HG02870 (cell line): ENCODE measurements around the gene LACTB.

Experiments
- ATAC-seq: cut with Tn5 transposase; IDR thresholded peaks from one replicate; pipeline ENCODE4 v1.9.1; 2021; ENCODE audit warnings: mild to moderate bottlenecking, moderate library complexity; ENCODE audit not compliant: unreplicated experiment

Gene LACTB

DNA sequence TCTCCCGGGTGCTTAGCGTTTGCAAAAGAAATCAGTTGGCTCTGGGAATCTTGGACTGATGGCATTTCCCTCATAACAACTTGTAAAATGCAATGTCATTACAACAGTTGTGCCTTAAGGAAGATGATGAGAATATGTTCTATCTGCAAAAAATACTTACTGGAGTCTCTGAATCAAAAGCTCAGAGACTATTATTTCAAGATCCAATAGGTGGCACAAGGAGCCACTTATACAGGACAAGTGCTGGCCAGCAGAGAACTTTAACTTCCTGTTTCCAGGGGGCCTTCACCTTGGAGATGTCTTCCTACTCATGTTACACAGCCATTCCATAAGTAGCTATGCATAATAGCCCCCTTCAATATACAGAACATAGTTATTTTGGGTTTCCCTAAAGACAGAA, 44.6 kb downstream of the LACTB start:
- ATAC-seq, result no peak

DNA sequence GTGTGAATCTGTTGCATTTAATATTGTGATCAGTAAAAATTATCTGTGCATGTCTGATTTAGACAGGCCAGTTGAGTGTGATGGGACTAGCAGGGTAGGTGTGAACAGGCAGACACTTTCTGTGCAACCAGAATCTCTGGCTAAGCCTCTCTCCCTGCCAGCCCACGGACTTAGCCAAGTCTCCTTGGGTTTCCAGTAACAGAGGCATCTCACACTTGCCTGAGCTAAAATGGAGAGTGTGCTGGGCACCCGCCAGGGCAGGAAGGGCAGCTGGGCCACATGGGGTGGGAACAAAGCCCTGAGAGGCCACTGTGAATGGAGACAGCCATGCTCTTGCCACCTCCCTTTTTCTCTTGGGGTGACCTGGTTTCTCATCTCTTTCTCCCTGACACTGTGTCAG, 48.1 kb downstream of the LACTB start:
- no peak for ATAC-seq

DNA sequence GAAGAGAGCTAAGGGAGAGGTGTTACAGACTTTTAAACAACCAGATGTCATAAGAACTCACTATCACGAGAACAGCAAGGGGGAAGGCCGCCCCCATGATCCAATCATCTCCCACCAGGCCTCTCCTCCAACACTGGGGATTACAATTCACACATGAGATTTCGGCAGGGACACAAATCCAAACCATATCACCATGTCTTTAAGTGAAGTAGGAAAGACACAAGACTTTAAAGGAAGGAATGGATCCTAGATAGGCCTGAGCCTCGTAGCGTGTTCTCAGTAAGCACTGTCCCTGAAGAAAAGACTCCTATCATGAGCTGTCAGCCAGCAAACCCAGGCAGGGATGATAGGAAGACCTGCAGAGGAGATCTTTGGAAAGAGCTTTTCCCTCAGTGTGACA, 50.7 kb downstream of the LACTB start:
- no peak for ATAC-seq

DNA sequence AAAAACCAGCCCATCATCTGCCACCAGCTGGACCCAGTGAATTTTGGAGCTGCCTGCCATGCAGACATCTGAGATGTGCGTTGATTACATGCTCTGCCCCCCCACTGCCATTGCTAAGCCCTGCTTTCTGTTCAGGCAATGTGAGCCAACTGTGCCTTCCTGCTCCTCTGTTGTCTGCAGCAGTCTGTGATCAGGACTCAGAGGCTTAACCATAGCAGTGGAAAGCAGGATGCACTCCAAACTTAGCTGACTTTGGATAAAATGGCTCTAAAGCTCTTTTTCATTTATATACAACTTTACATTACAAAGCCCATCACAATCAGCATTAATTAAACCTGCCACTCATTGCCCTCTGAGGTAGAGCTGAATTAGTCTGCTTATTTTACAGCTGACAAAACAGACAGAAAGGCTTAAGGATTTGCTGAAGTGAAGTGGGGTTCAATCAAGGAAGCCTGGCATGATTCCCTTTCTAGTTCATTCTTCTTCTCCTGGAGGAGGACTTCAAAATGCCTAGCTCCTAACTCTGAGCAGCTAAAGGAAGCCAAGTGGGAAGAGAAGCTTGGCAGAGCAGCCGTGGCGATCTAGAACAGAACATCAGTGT, 51.3 kb downstream of the LACTB start:
- ATAC-seq, result no peak

DNA sequence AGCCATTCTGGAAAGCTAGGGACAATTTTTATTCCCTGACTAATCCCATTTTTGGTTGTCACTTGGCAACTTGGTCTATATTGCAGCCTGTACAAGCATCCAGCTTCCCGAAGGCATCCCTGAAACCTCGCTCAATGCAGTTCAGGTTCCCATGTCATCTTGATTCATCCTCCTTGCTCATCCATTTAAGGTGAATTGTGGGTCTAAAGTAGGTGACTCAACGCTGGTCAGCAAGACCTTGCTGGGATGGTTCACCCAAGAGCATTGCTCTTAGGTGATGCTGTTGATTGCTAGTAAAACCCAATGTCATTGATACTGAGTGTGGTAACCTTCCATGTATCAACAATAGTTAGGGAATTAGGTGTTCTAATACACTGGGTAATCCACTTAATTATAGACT, 54.6 kb downstream of the LACTB start:
- ATAC-seq, result no peak

DNA sequence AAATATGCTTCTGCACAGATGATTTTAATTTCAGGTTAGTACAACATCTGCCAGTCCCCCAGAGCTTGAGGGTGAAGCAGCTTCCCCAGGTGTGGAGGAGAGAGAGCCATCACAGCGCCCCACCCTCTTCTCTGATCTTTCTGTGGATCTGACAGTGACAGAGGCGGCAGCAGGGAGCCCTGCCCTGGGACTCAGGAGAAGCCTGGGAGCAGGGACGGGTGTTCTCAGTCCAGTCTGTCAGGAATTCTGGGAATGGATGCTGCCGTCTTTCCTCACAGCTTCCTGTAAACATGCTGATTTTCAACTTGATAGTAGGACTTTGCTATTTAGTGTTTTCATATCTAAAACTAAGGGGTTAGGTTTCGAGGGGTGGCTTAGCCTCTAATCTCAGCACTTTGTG, 56.4 kb downstream of the LACTB start:
- ATAC-seq, result no peak

DNA sequence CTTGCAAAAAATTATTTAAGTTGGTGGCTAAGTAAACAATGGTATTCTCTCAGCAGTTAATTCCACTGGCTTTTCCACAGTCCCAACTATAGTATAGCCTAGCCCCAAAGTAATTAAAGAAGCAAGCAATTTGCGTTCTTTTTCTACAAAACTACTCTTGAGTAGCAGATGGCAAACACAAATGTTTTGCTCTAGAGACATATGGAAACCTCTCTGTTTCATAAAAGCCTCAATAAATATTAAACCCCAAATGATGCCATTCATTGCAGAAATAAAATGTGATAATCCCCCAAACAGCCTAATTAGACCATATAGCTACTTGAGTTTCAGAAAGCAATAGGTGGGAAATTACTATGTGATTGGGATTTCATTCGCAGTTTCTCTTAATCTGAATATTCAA, 59.1 kb downstream of the LACTB start:
- no peak for ATAC-seq

DNA sequence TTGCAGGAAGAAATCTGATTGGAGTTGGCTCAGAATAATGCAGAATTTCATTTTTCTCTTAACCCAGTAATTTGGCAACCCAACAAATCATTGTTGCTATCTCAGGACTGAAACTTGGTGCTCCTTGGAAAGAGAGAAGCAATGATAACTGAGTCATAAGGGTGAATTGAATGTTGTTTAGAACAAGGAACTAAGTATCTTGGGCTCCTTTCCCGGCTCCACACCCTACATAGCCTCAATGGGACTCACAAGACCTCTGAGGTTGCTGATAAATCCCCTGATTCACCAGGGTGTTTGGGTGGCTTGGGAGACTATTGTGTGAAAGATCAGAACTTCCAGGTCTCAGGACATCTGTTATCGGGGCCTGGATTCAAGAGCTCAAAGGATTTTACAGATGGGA, 60.0 kb downstream of the LACTB start:
- ATAC-seq, result no peak

DNA sequence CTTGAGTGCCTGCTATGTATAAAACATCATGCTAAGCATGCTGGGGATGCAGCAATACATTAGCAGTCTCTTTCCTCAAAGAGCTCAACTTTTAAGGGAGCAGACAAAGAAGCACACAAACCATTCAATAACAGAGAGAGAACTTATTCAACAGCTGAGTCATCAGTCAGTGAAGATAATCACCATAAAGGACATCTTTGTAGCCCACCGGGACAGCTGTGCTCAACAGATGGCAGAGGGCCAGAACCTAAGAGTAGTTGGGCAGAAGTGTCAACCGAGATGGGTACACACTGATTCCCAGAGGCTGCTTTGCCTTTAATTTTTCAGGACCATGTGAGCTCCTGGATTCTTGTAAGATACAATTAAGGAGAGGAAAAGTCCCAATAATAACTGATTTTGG, 63.5 kb downstream of the LACTB start:
- ATAC-seq, result no peak

DNA sequence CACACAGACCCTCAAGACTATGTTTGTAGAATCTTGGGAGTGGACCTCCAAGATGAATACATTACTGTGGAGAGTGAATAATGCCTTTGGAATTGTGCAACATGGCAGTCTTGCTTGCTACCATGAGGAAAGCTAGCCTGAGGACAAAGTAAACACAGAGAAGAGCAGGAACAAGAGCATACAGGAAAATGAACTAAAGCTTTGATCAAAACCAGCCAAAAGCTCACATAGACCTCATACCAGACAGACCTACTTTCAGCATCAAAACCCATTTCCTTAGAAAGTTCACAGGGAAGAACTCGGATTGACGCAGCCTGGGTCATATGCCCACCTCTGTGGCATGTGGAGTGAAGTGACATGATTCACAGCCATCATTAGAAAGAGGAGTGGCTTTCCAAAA, 64.4 kb downstream of the LACTB start:
- ATAC-seq, result no peak

DNA sequence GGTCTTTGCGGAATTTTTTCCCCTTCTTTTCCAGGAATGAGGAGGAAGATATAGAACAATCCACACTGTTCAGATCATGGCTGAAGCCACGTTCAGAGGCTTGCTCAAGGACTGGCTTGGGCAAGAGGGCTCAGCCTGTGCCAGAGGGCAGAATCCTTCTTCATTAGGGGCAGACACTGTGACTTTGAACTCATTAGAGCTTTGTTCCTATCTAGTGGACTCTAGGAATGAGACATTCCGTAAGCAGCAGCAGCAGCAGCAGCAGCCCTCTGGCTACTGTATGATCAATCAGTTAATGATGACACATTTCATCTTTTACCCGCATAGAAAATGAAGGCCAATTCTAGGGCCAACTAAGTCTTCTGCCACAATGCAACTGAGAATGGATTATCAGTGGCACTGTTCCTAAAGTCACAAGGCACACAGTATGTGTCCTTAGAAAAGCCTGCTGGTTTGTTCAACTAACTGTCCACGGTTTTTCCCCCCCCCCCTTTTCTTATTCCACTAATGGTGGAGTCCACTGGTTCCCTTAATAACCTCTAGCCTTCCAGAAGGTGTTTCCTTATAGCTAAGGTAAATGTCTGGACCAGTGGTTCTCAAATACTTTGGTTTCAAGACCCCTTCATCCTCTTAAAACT, 66.0 kb downstream of the LACTB start:
- no peak for ATAC-seq

DNA sequence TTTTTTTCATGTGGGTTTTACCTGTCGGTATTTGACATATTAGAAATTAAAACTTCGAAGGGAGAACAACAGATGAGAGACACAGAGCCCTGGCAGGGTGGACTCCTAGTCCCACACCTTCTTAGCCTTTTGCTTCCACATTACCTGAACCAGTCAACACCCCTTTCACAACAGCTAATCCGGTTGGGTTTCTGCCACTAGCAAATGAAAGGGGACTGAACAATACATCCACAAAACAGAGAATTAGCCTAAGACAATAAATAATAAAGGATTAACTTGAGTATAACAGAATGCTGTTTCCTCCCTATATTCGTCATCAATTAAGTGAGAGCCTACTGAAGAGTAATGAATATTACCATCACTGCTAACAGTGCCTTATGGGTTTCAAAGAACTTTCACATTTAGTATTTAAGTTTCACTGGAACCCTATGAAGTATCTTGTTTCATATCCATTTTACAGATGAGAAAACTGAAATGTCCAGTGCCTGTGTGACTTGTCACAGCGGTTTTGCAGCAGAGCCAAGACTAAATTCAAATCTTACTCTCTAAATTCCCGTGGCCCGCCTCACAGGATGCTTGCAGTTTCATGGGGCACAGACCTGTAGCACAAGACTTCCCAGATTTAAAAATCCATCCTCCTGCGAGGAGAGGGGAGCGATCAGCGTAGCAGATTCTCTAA, 66.7 kb downstream of the LACTB start:
- ATAC-seq, result no peak

DNA sequence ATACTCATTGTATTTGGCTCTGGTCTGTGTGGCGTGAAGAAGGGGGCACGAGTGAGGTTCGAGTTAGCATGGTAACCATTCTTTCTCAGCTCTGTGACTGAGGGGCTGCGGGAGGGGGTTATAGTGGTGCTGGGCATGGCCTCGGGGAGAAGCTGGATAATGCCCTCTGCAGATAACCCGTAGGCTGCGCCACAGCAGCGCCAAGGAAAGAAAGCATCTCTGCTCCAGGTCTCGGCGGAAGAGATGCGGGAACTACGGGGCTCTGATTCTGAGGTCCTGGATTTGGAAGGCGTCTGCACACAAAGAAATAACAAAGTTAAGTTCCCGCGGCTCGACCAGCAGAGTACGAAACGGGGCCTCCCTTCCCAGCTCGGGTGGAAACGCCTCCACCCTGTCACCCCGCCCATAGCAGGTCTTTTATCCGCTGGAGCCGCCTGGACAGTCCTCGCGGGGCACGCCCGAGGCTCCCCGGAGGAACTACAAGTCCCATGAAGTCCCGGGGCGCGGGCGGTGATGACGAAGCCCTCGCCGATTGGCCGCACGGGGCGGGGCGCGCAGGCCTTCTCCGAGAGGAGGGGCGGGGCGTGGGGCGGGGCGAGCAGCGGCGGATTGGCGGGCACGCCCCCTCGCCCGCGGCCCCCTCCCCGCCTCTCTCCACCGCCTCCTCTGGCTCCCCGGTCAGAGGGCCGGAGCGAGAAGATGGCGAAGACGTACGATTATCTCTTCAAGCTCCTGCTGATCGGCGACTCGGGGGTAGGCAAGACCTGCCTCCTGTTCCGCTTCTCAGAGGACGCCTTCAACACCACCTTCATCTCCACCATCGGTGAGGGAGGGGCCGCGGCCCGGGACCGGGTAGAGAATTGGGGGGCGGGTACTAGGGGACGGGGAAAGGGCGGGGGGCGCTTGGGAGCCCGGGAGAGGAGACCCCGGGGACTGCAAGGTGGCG, 67.5 kb downstream of the LACTB start, which contains the start of gene RAB8B:
Gene RAB8B, plus strand, starts transcription at position 681 of the 946 bp plus-strand sequence. Its CDS starts 19 bp downstream, at position 700.
- ATAC-seq, result peak; percentile 61

DNA sequence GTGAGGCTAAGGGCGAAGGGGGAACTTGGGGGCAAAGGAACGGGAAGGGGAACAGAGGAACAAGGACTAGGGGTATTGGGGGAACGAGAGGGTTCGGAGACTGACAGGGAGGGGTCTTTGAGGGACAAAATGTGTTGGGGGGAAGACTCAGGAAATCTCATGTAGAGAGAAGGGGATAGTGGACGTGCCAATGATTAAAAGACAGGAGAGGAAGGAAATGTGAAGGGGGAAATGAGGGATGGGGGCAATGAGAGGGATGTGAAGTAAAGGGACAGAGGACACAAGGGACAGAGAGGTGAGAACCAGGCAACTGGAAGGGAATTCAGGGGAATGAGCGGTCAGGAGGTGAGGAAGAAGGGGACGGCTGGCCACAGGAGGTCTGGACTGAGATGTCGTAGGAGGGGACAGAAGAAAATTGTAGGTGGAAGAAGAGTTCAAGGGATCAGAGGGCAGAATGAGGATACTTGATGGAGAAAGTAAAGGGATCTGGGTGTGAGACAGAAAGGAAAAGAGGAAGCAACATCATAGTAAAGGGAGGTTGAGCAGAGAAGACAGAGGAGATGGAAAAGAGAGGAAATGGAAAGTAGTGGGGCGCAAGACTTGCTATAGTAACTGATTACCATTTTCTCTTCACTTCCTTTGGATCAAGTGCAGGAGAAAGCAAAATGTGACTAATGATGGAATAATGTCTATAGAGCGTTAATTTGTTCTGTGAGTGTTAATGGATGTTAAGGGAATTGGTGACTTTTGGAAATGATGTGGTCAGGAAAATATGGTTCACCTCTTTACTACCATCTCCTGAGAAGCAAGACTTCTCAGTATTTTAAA, 68.5 kb downstream of the LACTB start:
- ATAC-seq, result no peak

DNA sequence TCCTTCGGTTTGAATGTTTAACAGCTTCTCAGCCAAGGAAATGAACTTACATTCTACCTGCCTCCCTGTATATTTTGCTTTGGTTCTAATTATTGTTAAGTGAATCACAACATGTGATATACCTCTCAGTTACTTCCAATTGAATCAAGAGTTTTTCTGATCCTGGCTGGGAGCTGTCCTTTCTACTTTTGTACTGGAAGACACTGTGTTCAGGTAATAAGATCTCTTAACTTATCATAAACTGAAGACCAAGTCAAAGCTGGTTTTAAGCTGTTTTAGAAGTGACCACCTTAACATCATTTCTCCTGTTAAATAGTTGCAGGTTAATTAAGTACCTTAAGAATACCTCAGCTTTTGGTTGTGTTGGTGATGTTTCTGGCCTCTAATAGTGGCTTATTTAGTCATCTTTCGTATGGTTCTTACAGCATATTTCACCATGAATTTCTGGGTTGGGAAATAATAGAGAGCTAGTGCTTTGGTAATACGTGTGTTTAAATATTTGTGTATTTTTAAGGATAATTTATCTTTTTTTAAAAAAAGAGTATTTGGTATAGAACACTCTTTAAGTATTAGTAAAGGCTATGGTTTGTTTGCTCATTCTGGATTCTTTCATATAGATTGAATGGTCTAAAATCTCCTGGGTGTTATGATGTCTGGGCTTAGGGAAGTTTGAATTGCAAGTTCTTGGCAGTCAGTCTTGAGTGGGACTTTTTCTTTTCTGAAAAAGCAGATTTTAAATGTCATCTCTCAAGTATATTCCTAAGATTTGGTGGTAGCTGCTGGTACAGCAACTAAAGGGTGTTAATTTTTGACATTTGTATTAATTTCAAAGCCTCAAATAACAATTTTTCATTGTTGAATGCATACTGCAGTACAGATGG, 69.3 kb downstream of the LACTB start:
- ATAC-seq, result no peak
